ENCODE data around the gene SLC38A10.

The SLC38A10 gene

DNA sequence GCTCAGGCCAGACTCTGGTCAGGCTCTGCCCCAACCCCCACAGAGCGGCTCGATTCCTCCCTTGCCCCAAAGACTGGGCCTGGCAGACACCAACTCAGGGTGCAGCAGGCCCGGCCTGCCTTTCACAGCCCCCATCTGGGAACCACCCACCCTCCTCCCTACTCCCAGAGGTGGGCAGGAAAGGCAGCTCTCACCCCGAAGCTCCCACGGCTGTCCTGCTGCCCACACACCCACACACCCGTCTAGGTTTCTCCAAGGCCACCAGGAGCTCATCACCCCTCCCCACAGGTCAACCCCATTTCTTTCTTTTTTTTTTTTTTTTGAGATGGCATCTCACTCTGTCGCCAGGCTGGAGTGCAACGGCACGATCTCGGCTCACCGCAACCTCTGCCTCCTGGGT, 76.1 kb downstream of the SLC38A10 start:
- WGBS: 95% methylated on average over 11 of the region's 11 CpGs
- no peaks in the 10 kb centered on the region for H3K9me3 ChIP-seq (ENCODE audit: control insufficient read depth, low read length)
- H3K18ac ChIP-seq (ENCODE audit: low read depth in 1 of 2, low read length in 2 of 2): no peak overlapping the region
- H4K8ac ChIP-seq (ENCODE audit: low read length): no peak overlapping the region
- H2BK120ac ChIP-seq (ENCODE audit: low read depth, low read length): no peak overlapping the region
- no peak overlapping the region for H2BK15ac ChIP-seq (ENCODE audit: low read depth, poor library complexity, severe bottlenecking)
- no peak for DNase-seq
- peaks cover 0 to 35% of the 10 kb centered on the region in 2 experiments for H3K36me3 ChIP-seq (ENCODE audit: control insufficient read depth in 1 of 2, insufficient read depth in 2 of 2, low read depth in 1 of 2, low read length in 2 of 2)
- no peak overlapping the region for H4K91ac ChIP-seq (ENCODE audit: low read length)
- no peaks in the 10 kb centered on the region for H3K27me3 ChIP-seq (ENCODE audit: control insufficient read depth in 1 of 2, insufficient read depth in 1 of 2, low read length in 2 of 2)
- no peak overlapping the region for H2AFZ ChIP-seq (ENCODE audit: low read depth, low read length)
- H3K14ac ChIP-seq (ENCODE audit: low read length in 2 of 2): no peak overlapping the region
- no peak overlapping the region for H3K23ac ChIP-seq (ENCODE audit: low read length in 2 of 2)
- no peak overlapping the region for H2AK5ac ChIP-seq (ENCODE audit: low read length, severe bottlenecking)
- H3K79me1 ChIP-seq (replicated peaks; ENCODE audit: low read length, poor library complexity, severe bottlenecking): peaks cover 36% of the 10 kb centered on the region
- H2BK12ac ChIP-seq (ENCODE audit: low read length in 2 of 2): no peak overlapping the region
- H2BK5ac ChIP-seq (ENCODE audit: low read depth, low read length, poor library complexity, severe bottlenecking): no peak overlapping the region
- H3K9ac ChIP-seq (ENCODE audit: low read length): no peak overlapping the region
- no peak overlapping the region for H3K4ac ChIP-seq (ENCODE audit: low read depth in 1 of 2, low read length in 2 of 2)
- no peak overlapping the region for H3K27ac ChIP-seq (ENCODE audit: low read length, poor library complexity, severe bottlenecking)
- H3K4me2 ChIP-seq (ENCODE audit: low read length, poor library complexity, severe bottlenecking): no peak overlapping the region
- H3K4me1 ChIP-seq (ENCODE audit: control insufficient read depth, insufficient read depth, low read depth, low read length): peaks cover 21% of the 10 kb centered on the region
- H3K4me3 ChIP-seq (ENCODE audit: insufficient read depth in 1 of 2, low read depth in 1 of 2, low read length in 2 of 2): no peak overlapping the region

DNA sequence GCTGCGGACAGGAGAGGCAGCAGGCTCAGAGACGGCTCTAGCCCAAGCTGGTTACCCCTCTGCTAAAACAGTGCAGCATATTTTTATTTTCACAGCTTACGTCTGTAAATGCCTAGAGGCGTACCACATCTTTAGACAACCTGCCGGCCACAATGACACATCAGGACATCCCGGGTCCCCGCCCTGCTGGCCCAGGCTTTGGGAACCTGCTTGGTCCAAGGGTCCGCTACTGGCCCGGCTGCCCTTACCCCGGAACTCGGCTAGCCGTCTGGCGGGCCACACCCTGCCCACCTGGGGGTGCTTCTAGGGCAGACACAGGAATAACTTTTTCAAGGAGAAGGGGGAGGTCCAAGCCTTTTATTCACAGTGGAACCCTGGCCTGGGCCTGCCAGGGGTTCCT, 76.6 kb downstream of the SLC38A10 start:
- H3K27me3 ChIP-seq (ENCODE audit: control insufficient read depth in 1 of 2, insufficient read depth in 1 of 2, low read length in 2 of 2): no peaks in the 10 kb centered on the region
- H2BK5ac ChIP-seq (ENCODE audit: low read depth, low read length, poor library complexity, severe bottlenecking): no peak overlapping the region
- peaks cover 18% of the 10 kb centered on the region for H3K4me1 ChIP-seq (ENCODE audit: control insufficient read depth, insufficient read depth, low read depth, low read length)
- no peak overlapping the region for H3K27ac ChIP-seq (ENCODE audit: low read length, poor library complexity, severe bottlenecking)
- no peak overlapping the region for H3K9ac ChIP-seq (ENCODE audit: low read length)
- H3K4ac ChIP-seq (ENCODE audit: low read depth in 1 of 2, low read length in 2 of 2): no peak overlapping the region
- H4K91ac ChIP-seq (ENCODE audit: low read length): no peak overlapping the region
- H3K9me3 ChIP-seq (ENCODE audit: control insufficient read depth, low read length): no peaks in the 10 kb centered on the region
- no peak overlapping the region for H2AFZ ChIP-seq (ENCODE audit: low read depth, low read length)
- H3K36me3 ChIP-seq (ENCODE audit: control insufficient read depth in 1 of 2, insufficient read depth in 2 of 2, low read depth in 1 of 2, low read length in 2 of 2): peaks cover 0 to 35% of the 10 kb centered on the region in 2 experiments
- 89% methylated on average over 13 of the region's 13 CpGs for WGBS
- H3K4me3 ChIP-seq (ENCODE audit: insufficient read depth in 1 of 2, low read depth in 1 of 2, low read length in 2 of 2): no peak overlapping the region
- no peak overlapping the region for H2AK5ac ChIP-seq (ENCODE audit: low read length, severe bottlenecking)
- H4K8ac ChIP-seq (ENCODE audit: low read length): no peak overlapping the region
- H2BK15ac ChIP-seq (ENCODE audit: low read depth, poor library complexity, severe bottlenecking): no peak overlapping the region
- no peak overlapping the region for H3K14ac ChIP-seq (ENCODE audit: low read length in 2 of 2)
- no peak overlapping the region for H3K4me2 ChIP-seq (ENCODE audit: low read length, poor library complexity, severe bottlenecking)
- no peak overlapping the region for H2BK120ac ChIP-seq (ENCODE audit: low read depth, low read length)
- H3K18ac ChIP-seq (ENCODE audit: low read depth in 1 of 2, low read length in 2 of 2): no peak overlapping the region
- peak overlapping the region in 1 of 2 experiments; percentile 70 for H3K23ac ChIP-seq (ENCODE audit: low read length in 2 of 2)
- H2BK12ac ChIP-seq (ENCODE audit: low read length in 2 of 2): no peak overlapping the region
- peaks cover 39% of the 10 kb centered on the region for H3K79me1 ChIP-seq (replicated peaks; ENCODE audit: low read length, poor library complexity, severe bottlenecking)
- DNase-seq: no peak

GRCh38 chr17:81217491-81217890, 77.6 kb downstream of the SLC38A10 start:
- H3K4ac ChIP-seq (ENCODE audit: low read depth in 1 of 2, low read length in 2 of 2): no peak overlapping the region
- peaks cover 39% of the 10 kb centered on the region for H3K79me1 ChIP-seq (replicated peaks; ENCODE audit: low read length, poor library complexity, severe bottlenecking)
- H3K18ac ChIP-seq (ENCODE audit: low read depth in 1 of 2, low read length in 2 of 2): no peak overlapping the region
- H3K9ac ChIP-seq (ENCODE audit: low read length): no peak overlapping the region
- H3K27ac ChIP-seq (ENCODE audit: low read length, poor library complexity, severe bottlenecking): no peak overlapping the region
- H4K91ac ChIP-seq (ENCODE audit: low read length): no peak overlapping the region
- 92% methylated on average over 15 of the region's 18 CpGs for WGBS
- no peak overlapping the region for H2BK15ac ChIP-seq (ENCODE audit: low read depth, poor library complexity, severe bottlenecking)
- no peak overlapping the region for H2AFZ ChIP-seq (ENCODE audit: low read depth, low read length)
- H2BK120ac ChIP-seq (ENCODE audit: low read depth, low read length): no peak overlapping the region
- peaks cover 15% of the 10 kb centered on the region for H3K4me1 ChIP-seq (ENCODE audit: control insufficient read depth, insufficient read depth, low read depth, low read length)
- H2AK5ac ChIP-seq (ENCODE audit: low read length, severe bottlenecking): no peak overlapping the region
- no peak overlapping the region for H4K8ac ChIP-seq (ENCODE audit: low read length)
- no peaks in the 10 kb centered on the region for H3K27me3 ChIP-seq (ENCODE audit: control insufficient read depth in 1 of 2, insufficient read depth in 1 of 2, low read length in 2 of 2)
- DNase-seq: no peak
- no peak overlapping the region for H3K23ac ChIP-seq (ENCODE audit: low read length in 2 of 2)
- H2BK12ac ChIP-seq (ENCODE audit: low read length in 2 of 2): no peak overlapping the region
- H3K4me2 ChIP-seq (ENCODE audit: low read length, poor library complexity, severe bottlenecking): no peak overlapping the region
- H3K36me3 ChIP-seq (ENCODE audit: control insufficient read depth in 1 of 2, insufficient read depth in 2 of 2, low read depth in 1 of 2, low read length in 2 of 2): peaks cover 0 to 35% of the 10 kb centered on the region in 2 experiments
- no peak overlapping the region for H3K4me3 ChIP-seq (ENCODE audit: insufficient read depth in 1 of 2, low read depth in 1 of 2, low read length in 2 of 2)
- no peak overlapping the region for H2BK5ac ChIP-seq (ENCODE audit: low read depth, low read length, poor library complexity, severe bottlenecking)
- H3K14ac ChIP-seq (ENCODE audit: low read length in 2 of 2): no peak overlapping the region
- no peaks in the 10 kb centered on the region for H3K9me3 ChIP-seq (ENCODE audit: control insufficient read depth, low read length)

- H2AFZ ChIP-seq (ENCODE audit: low read depth, low read length): no peak overlapping the region
- H3K27ac ChIP-seq (ENCODE audit: low read length, poor library complexity, severe bottlenecking): no peak overlapping the region
- peaks cover 6% of the 10 kb centered on the region for H3K4me1 ChIP-seq (ENCODE audit: control insufficient read depth, insufficient read depth, low read depth, low read length)
- no peak for DNase-seq
- no peak overlapping the region for H3K4me2 ChIP-seq (ENCODE audit: low read length, poor library complexity, severe bottlenecking)
- H4K8ac ChIP-seq (ENCODE audit: low read length): no peak overlapping the region
- H3K4ac ChIP-seq (ENCODE audit: low read depth in 1 of 2, low read length in 2 of 2): no peak overlapping the region
- peaks cover 0 to 32% of the 10 kb centered on the region in 2 experiments for H3K36me3 ChIP-seq (ENCODE audit: control insufficient read depth in 1 of 2, insufficient read depth in 2 of 2, low read depth in 1 of 2, low read length in 2 of 2)
- H3K9me3 ChIP-seq (ENCODE audit: control insufficient read depth, low read length): no peaks in the 10 kb centered on the region
- no peak overlapping the region for H2AK5ac ChIP-seq (ENCODE audit: low read length, severe bottlenecking)
- H2BK15ac ChIP-seq (ENCODE audit: low read depth, poor library complexity, severe bottlenecking): no peak overlapping the region
- no peak overlapping the region for H2BK5ac ChIP-seq (ENCODE audit: low read depth, low read length, poor library complexity, severe bottlenecking)
- H3K18ac ChIP-seq (ENCODE audit: low read depth in 1 of 2, low read length in 2 of 2): no peak overlapping the region
- H3K79me1 ChIP-seq (replicated peaks; ENCODE audit: low read length, poor library complexity, severe bottlenecking): peaks cover 30% of the 10 kb centered on the region
- no peak overlapping the region for H2BK120ac ChIP-seq (ENCODE audit: low read depth, low read length)
- no peak overlapping the region for H3K4me3 ChIP-seq (ENCODE audit: insufficient read depth in 1 of 2, low read depth in 1 of 2, low read length in 2 of 2)
- H2BK12ac ChIP-seq (ENCODE audit: low read length in 2 of 2): no peak overlapping the region
- 97% methylated on average over 8 of the region's 8 CpGs for WGBS
- H3K14ac ChIP-seq (ENCODE audit: low read length in 2 of 2): no peak overlapping the region
- H3K9ac ChIP-seq (ENCODE audit: low read length): no peak overlapping the region
- no peaks in the 10 kb centered on the region for H3K27me3 ChIP-seq (ENCODE audit: control insufficient read depth in 1 of 2, insufficient read depth in 1 of 2, low read length in 2 of 2)
- H4K91ac ChIP-seq (ENCODE audit: low read length): no peak overlapping the region
- H3K23ac ChIP-seq (ENCODE audit: low read length in 2 of 2): no peak overlapping the region
Measured at GRCh38 chr17:81213978-81214377, 81.1 kb downstream of the SLC38A10 start.
